HG02870 (cell line): Measurements from ENCODE around the gene AUTS2.

Experiments
- ATAC-seq: cut with Tn5 transposase; IDR thresholded peaks from one replicate; pipeline ENCODE4 v1.9.1; 2021; ENCODE audit warnings: mild to moderate bottlenecking, moderate library complexity; ENCODE audit not compliant: unreplicated experiment

The AUTS2 gene

GRCh38 chr7:69684369-69685292, 86.4 kb downstream of the AUTS2 start:
- no peak for ATAC-seq

- ATAC-seq: no peak
Measured at GRCh38 chr7:69685293-69685631, 87.0 kb downstream of the AUTS2 start.

GRCh38 chr7:69686366-69686765, 88.1 kb downstream of the AUTS2 start:
- no peak for ATAC-seq

- ATAC-seq: no peak
Measured at GRCh38 chr7:69687739-69688433, 89.6 kb downstream of the AUTS2 start.

- ATAC-seq: no peak
Measured at GRCh38 chr7:69690329-69690728, 92.1 kb downstream of the AUTS2 start.

- ATAC-seq: no peak
Measured at GRCh38 chr7:69691327-69691726, 93.1 kb downstream of the AUTS2 start.

- ATAC-seq: no peak
Measured at GRCh38 chr7:69691734-69692133, 93.5 kb downstream of the AUTS2 start.

- ATAC-seq: no peak
Measured at GRCh38 chr7:69692611-69693010, 94.3 kb downstream of the AUTS2 start.

- ATAC-seq: no peak
Measured at GRCh38 chr7:69693042-69693441, 94.8 kb downstream of the AUTS2 start.

- ATAC-seq: peak; percentile 86
Measured at GRCh38 chr7:69696054-69696591, 97.8 kb downstream of the AUTS2 start.

GRCh38 chr7:69696686-69697685, 98.7 kb downstream of the AUTS2 start:
- ATAC-seq: no peak

GRCh38 chr7:69698109-69698825, 100.0 kb downstream of the AUTS2 start:
- ATAC-seq: no peak

- no peak for ATAC-seq
Measured at GRCh38 chr7:69699931-69700330, 101.7 kb downstream of the AUTS2 start.

GRCh38 chr7:69700331-69700730, 102.1 kb downstream of the AUTS2 start:
- no peak for ATAC-seq

- ATAC-seq: no peak
Measured at GRCh38 chr7:69701288-69701687, 103.0 kb downstream of the AUTS2 start.

GRCh38 chr7:69702357-69702756, 104.1 kb downstream of the AUTS2 start:
- no peak for ATAC-seq

GRCh38 chr7:69703099-69703498, 104.8 kb downstream of the AUTS2 start:
- ATAC-seq: no peak

GRCh38 chr7:69706070-69706469, 107.8 kb downstream of the AUTS2 start:
- ATAC-seq: no peak

- ATAC-seq: no peak
Measured at GRCh38 chr7:69708857-69709256, 110.6 kb downstream of the AUTS2 start.

- ATAC-seq: no peak
Measured at GRCh38 chr7:69710768-69711438, 112.6 kb downstream of the AUTS2 start.
